AG20443 (cell line): Measurements from ENCODE around the gene TBC1D10B.
A peak's percentile ranks its signal among the peaks of the same experiment; 100 is the strongest.

Source experiments
- DNase-seq: peaks from one replicate; pipeline ENCODE4 v3.0.0; 2012; ENCODE audit warnings: low spot score, mixed read lengths

Gene TBC1D10B

GRCh38 chr16:30370456-30371247 is at the start of gene TBC1D10B:
TSS of gene TBC1D10B (minus strand) at chr16:30370494. CDS start at chr16:30370183, 311 bp downstream.
- peak; percentile 96 for DNase-seq

GRCh38 chr16:30418350-30419181 is 48.3 kb upstream of the TBC1D10B start:
- DNase-seq, result no peak

GRCh38 chr16:30417529-30418349 is 47.4 kb upstream of the TBC1D10B start:
- DNase-seq, result peak; percentile 95

GRCh38 chr16:30416624-30417528 is 46.6 kb upstream of the TBC1D10B start:
- DNase-seq, result no peak

- DNase-seq, result no peak
These were observed 45.8 kb upstream of the TBC1D10B start for GRCh38 chr16:30416047-30416603.

GRCh38 chr16:30414159-30414558 is 43.9 kb upstream of the TBC1D10B start:
- DNase-seq, result no peak

- DNase-seq, result no peak
These were observed 43.0 kb upstream of the TBC1D10B start for GRCh38 chr16:30413112-30413806.

- DNase-seq, result peak; percentile 90
These were observed 39.1 kb upstream of the TBC1D10B start for GRCh38 chr16:30409125-30410060.

- DNase-seq, result peak; percentile 76
These were observed 37.7 kb upstream of the TBC1D10B start for GRCh38 chr16:30407804-30408534.

GRCh38 chr16:30407102-30407803 is 37.0 kb upstream of the TBC1D10B start, which contains the start of gene ZNF771:
TSS of gene ZNF771 (plus strand) at chr16:30407606. CDS start at chr16:30408054, 448 bp downstream.
- DNase-seq, result peak; percentile 95

GRCh38 chr16:30406795-30407101 is 36.5 kb upstream of the TBC1D10B start:
- no peak for DNase-seq

- DNase-seq, result no peak
These were observed 31.6 kb upstream of the TBC1D10B start for GRCh38 chr16:30401768-30402425.

- no peak for DNase-seq
These were observed 29.3 kb upstream of the TBC1D10B start for GRCh38 chr16:30399435-30400186.

GRCh38 chr16:30398661-30399434 is 28.6 kb upstream of the TBC1D10B start:
- no peak for DNase-seq

- DNase-seq, result no peak
These were observed 27.7 kb upstream of the TBC1D10B start for GRCh38 chr16:30397776-30398660.
